GM21447 (cell line): Measurements from ENCODE around the gene TMEM141.
"Not testable (repeated sequence)": the region's sequence is repeated elsewhere in the genome, so short reads cannot be mapped to it uniquely, and the experiment has no call there.

Source experiments
- ATAC-seq: cut with Tn5 transposase; IDR thresholded peaks from one replicate; pipeline ENCODE4 v1.9.1; 2021; ENCODE audit not compliant: unreplicated experiment

Gene TMEM141

GRCh38 chr9:136831002-136831719 lies 40.0 kb downstream of the TMEM141 start:
- no peak for ATAC-seq

- no peak for ATAC-seq
Observed at GRCh38 chr9:136831720-136832104, 40.6 kb downstream of the TMEM141 start.

- no peak for ATAC-seq
Observed at GRCh38 chr9:136832581-136832980, 41.4 kb downstream of the TMEM141 start.

DNA sequence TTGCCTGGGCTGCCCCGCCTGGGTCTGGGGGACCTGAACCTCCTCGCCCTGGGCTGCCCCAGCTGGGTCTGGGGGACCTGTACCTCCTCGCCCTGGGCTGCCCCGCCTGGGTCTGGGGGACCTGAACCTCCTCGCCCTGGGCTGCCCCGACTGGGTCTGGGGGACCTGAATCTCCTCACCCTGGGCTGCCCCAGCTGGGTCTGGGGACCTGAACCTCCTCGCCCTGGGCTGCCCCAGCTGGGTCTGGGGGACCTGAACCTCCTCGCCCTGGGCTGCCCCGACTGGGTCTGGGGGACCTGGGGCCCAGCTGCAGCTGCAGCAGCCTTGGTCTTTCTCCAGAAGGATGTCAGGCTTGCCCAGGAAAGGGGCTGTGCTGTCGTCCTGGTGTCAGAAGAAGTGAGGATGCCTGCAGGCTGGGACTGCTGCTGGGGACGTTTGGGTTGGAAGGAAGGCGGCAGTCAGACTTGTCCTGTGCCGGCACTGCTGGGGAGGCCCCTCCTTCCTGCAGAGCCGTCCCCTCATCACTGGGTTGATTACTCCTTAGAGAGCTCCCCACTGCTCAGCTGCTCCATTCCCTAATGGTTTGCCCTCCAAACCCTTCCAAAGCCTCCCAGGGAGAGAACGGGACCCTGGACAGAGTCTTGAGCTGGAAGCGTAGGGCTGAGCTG lies 42.4 kb downstream of the TMEM141 start:
- ATAC-seq: not testable (repeated sequence)

GRCh38 chr9:136835162-136835931 lies 44.2 kb downstream of the TMEM141 start:
- ATAC-seq: no peak

- no peak for ATAC-seq
Observed at GRCh38 chr9:136835932-136836904, 45.1 kb downstream of the TMEM141 start.

- no peak for ATAC-seq
Observed at GRCh38 chr9:136837146-136837855, 46.2 kb downstream of the TMEM141 start.

DNA sequence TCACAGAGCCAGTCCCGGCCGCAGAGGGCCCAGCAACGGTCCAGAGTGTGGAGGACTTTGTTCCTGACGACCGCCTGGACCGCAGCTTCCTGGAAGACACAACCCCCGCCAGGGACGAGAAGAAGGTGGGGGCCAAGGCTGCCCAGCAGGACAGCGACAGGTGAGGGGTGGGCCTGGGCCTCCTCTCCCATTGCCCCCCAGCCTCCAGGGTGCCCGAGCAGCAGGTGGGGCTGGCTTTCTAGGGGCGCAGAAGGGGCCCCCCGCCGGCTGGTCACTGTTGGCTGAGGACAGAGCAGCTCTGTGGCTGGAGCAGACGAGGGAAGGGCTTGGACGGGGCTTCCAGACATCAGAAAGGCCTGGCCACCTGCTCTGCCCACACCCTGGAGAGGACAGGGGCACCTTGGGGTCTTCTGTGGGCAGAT lies 46.7 kb downstream of the TMEM141 start:
- not testable (repeated sequence) for ATAC-seq

- no peak for ATAC-seq
Observed at GRCh38 chr9:136838314-136839228, 47.4 kb downstream of the TMEM141 start.

DNA sequence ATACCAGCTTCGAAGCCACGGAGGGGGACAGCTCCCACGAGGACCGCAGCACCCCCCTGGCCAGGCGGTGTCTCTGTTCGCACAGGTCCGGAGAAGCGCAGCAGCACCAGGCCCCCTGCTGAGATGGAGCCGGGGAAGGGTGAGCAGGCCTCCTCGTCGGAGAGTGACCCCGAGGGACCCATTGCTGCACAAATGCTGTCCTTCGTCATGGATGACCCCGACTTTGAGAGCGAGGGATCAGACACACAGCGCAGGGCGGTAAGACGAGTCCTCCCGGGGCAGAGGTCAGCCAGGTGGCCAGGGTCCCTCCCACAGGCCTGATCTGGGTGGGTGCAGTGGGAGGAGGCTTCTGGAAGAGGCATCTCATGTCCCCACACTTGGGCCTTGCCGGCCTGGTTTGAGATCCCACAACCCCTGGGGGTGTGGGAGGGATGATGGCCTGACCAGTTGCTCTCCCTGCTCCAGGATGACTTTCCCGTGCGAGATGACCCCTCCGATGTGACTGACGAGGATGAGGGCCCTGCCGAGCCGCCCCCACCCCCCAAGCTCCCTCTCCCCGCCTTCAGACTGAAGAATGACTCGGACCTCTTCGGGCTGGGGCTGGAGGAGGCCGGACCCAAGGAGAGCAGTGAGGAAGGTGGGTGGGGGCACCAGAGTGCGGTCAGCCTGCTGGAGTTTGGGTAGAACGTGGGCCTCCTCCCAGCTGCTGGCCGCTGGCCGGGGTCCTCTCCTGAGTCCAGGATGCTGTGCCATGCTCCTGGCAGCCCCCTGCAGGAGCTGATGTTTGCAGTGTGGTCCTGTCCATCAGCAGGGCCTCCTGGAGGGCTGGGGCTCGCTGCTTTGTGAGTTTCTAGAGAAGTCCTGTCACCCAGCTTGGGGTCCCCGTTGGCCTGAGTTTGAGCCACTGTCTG lies 48.3 kb downstream of the TMEM141 start:
- ATAC-seq: no peak

GRCh38 chr9:136840140-136840876 lies 49.2 kb downstream of the TMEM141 start:
- ATAC-seq: no peak

DNA sequence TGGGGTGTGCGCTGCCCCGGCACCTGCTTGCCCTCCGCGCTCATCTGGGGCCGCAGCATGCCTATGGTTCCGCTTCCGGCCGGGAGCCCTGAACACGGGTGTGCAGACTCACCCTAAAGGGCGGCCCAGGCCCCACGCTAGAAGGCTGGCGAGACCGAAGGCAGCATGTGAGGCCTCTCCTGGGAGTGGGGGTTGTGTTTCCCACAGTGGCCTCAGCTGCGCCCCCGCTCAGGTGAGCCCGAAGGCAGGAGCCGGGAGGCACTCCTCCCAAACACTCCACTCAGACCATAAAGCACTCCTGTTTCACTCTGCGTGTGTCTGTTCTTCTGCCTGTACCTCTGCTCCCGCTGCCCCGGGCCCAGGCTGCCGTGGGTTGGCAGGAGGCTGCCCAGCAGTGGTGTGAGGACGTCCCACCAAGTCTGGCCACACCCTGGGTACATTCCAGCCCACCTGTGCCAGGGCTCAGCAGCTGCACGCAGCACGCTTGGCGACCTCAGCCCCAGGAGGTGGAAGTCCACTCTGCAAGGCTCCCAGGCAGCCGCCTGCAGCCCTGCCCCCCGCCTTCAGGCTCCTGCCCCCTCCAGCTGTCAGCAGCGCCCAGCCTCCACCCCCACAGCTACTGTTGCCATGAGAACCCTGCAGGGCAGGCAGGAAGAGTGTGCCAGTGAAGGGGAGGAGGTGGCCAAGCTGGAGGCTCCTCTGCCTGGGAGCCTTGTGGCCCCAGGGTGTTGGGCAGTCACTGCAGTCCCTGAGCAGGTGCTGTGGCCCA lies 49.9 kb downstream of the TMEM141 start:
- ATAC-seq: no peak

- ATAC-seq: not testable (repeated sequence)
Observed at GRCh38 chr9:136841646-136842379, 50.7 kb downstream of the TMEM141 start.

DNA sequence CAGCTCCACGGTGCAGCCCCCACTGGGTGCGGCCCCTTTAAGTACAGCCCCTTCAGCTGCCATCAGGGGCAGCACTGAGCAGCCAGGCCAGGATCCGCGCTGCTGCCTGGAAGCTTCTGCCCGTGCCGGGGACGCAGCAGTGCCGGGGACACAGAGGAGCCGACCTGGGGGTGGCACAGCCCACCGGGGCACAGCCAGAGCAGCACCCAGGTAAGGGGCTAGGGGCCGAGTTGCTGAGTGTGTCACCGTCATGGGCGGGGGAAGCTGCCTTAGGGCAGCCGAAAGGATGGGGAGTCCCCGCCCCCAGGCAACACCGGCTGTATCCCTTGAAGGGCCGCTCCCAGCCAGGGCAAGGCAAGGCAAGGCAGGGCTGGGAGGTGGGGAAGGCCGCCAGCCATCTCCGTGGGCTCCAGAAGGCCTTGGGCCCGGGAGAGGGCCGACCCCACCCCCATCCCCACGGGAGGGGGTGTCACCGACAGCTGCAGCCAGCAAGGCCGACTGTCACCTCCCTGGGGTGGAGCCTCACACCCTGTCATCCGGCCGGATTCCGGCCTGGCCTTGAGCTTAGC lies 51.3 kb downstream of the TMEM141 start, which contains the start of gene AJM1:
Gene AJM1 (plus strand): TSS at position 99 of the 569 bp plus-strand sequence. CDS start 1,937 bp downstream, outside the sequence.
- ATAC-seq: peak; percentile 79
